ENCODE data around the gene SINHCAF. TPM values are rescaled to one million over a fixed set of nuclear protein-coding genes. Genes with fewer than 3 reads are reported as not detected.
"Not testable (repeated sequence)": the region's sequence is repeated elsewhere in the genome, so short reads cannot be mapped to it uniquely, and the experiment has no call there.

SINHCAF gene, protein sequence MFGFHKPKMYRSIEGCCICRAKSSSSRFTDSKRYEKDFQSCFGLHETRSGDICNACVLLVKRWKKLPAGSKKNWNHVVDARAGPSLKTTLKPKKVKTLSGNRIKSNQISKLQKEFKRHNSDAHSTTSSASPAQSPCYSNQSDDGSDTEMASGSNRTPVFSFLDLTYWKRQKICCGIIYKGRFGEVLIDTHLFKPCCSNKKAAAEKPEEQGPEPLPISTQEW
- 10 to 100 TPM; 10.2 to 47.5 TPM for total RNA-seq

DNA sequence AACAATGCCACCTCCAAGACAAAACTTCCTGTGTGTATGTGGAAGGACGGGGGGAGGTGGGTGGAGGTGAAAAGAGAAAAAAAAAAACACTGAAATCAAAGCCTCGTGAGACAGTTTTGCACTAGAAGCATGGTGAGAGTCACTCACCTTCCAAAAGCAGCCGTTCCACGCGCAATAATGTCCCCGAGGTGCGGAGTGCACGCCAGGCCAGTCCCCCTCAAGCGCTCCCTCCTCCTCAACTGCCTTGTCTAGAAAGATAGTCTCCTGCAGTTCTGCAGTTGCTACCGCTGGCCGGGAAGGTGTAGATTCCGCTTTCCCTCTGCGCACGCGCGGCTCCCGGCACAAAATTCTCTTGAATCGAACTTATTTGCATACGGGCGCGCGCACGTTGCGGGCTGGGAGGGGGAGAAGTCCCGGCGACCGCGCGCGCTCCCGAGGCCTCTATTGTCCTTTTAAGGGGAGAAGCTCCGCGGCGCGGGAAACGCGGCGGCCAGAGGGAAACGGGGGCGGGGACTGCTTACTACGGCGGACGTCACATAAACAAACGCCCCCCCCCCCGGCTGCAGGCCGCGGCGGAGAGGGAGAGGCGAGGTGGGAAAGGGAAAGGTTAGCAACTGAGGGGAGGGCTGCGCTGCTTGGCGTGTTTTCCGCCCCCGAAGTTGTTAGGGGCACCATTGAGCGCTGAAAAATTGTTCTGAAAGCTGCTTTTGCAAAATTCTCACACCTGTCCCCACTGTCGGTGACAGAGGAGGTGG is at the start of gene SINHCAF:
Gene SINHCAF (minus strand): TSS at position 274 of the 755 bp plus-strand sequence. CDS start 27,946 bp downstream, outside the sequence.
- DNase-seq (ENCODE audit: low spot score) (peak; percentile 99), ATAC-seq (ENCODE audit: insufficient number of reproducible peaks, low FRiP score, low read depth) (peak; percentile 50)
- Histone ChIP-seq H3K4me3 (peak within 1 kb of the TSS; percentile 78), H3K27me3 (replicated peaks; ENCODE audit: insufficient read depth) (no peaks in the 10 kb centered on the region), H3K36me3 (no peaks in the 10 kb centered on the region), H3K27ac (peak within 1 kb of the TSS; percentile 59 to 60), H3K4me1 (ENCODE audit: control insufficient read depth in 1 of 2, low read depth in 2 of 2) (peaks cover 0 to 4% of the 10 kb centered on the region in 2 donors), H3K9me3 (no peaks in the 10 kb centered on the region)
- TF ChIP-seq, protein P1, sequence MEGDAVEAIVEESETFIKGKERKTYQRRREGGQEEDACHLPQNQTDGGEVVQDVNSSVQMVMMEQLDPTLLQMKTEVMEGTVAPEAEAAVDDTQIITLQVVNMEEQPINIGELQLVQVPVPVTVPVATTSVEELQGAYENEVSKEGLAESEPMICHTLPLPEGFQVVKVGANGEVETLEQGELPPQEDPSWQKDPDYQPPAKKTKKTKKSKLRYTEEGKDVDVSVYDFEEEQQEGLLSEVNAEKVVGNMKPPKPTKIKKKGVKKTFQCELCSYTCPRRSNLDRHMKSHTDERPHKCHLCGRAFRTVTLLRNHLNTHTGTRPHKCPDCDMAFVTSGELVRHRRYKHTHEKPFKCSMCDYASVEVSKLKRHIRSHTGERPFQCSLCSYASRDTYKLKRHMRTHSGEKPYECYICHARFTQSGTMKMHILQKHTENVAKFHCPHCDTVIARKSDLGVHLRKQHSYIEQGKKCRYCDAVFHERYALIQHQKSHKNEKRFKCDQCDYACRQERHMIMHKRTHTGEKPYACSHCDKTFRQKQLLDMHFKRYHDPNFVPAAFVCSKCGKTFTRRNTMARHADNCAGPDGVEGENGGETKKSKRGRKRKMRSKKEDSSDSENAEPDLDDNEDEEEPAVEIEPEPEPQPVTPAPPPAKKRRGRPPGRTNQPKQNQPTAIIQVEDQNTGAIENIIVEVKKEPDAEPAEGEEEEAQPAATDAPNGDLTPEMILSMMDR (IDR thresholded peaks at IDR 0.05): no peak

DNA sequence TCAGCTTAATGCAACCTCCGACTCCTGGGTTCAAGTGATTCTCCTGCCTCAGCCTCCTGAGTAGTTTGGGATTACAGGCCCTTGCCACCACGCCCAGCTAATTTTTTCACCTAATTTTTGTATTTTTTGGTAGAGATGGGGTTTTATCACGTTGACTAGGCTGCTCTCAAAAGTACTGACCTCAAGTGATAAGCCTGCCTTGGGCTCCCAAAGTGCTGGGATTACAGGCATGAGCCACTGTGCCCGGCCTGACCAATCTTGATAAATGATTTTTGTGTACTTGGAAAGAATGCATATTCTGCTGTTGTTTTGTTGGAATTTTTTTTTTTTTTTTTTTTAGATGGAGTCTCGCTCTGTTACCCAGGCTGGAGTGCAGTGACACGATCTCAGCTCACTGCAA is 49.5 kb upstream of the SINHCAF start:
- not testable (repeated sequence) for H3K27me3 ChIP-seq (replicated peaks; ENCODE audit: insufficient read depth); ATAC-seq (ENCODE audit: insufficient number of reproducible peaks, low FRiP score, low read depth); H3K9me3 ChIP-seq

DNA sequence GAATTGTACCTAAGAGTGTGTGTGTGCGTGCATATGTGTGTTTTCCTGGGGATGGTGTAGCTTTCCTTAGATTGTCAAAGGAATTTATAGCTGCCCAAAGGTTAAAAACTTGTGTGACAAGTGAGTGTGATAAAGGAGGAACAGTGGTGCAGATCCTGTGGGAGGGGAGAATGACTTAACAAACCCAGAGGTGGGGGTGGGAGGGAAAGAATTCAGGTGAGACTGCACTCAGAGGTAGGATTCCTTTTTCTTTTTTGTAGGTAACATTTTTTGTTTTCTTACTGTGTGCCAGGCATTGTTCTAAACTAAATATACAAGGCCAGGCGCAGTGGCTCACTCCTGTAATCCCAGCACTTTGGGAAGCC is 45.3 kb upstream of the SINHCAF start:
- H3K36me3 ChIP-seq: no peaks in the 10 kb centered on the region
- no peak overlapping the region for H3K27ac ChIP-seq
- TF ChIP-seq, protein P1 (IDR thresholded peaks at IDR 0.05): no peak
- H3K27me3 ChIP-seq (replicated peaks; ENCODE audit: insufficient read depth): no peaks in the 10 kb centered on the region
- H3K4me3 ChIP-seq: no peak overlapping the region
- DNase-seq (ENCODE audit: low spot score) (no peak), ATAC-seq (ENCODE audit: insufficient number of reproducible peaks, low FRiP score, low read depth) (no peak)
- no peaks in the 10 kb centered on the region for H3K9me3 ChIP-seq
- H3K4me1 ChIP-seq (ENCODE audit: control insufficient read depth in 1 of 2, low read depth in 2 of 2): peaks cover 0 to 13% of the 10 kb centered on the region in 2 donors

More for the DNA sequence above, 49.5 kb upstream of the SINHCAF start:
- not testable (repeated sequence) for H3K27ac ChIP-seq; DNase-seq (ENCODE audit: low spot score); H3K4me1 ChIP-seq (ENCODE audit: control insufficient read depth in 1 of 2, low read depth in 2 of 2); H3K36me3 ChIP-seq; H3K4me3 ChIP-seq

DNA sequence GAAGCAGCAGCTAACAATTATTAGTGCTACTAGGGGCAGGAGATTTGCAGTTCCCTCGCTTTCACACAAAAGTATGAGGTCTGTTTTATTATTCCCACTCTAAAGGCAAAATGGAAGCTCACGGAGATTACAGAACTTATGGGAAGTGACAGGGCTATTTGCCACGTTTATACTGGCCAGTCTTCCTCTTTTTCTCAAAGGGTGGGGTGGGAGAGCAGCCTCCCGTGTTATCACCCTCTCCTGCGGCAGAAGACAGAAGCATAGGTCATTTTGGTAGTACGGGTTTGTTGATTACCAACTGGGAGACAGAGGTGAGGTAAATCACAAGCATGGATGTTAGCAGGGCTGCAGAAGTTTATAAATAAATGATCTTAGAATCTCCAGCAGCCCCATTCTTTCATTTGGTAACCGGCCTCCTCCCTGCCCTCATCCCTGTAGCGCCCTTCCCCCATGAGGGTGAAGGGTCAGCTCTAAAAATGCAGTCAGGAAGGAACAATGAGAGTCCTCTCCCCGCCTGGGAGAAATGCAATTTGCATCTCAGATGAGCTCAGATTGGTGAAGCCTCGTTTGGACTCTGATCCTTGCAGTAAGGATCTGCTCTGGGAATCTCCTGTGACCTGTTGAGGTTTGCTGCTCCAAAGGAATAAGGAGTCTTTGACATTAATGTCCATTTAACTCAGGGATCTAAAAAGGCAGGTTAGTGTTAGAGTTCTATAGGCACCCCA is 44.7 kb upstream of the SINHCAF start:
- H3K27me3 ChIP-seq (replicated peaks; ENCODE audit: insufficient read depth): no peaks in the 10 kb centered on the region
- peaks cover 0 to 13% of the 10 kb centered on the region in 2 donors for H3K4me1 ChIP-seq (ENCODE audit: control insufficient read depth in 1 of 2, low read depth in 2 of 2)
- ATAC-seq (ENCODE audit: insufficient number of reproducible peaks, low FRiP score, low read depth) (no peak), DNase-seq (ENCODE audit: low spot score) (no peak)
- no peaks in the 10 kb centered on the region for H3K9me3 ChIP-seq
- H3K4me3 ChIP-seq: peak overlapping the region; percentile 66
- TF ChIP-seq, protein P1 (IDR thresholded peaks at IDR 0.05): no peak
- H3K36me3 ChIP-seq: no peaks in the 10 kb centered on the region
- peak overlapping the region in 1 of 2 donors; percentile 32 for H3K27ac ChIP-seq

DNA sequence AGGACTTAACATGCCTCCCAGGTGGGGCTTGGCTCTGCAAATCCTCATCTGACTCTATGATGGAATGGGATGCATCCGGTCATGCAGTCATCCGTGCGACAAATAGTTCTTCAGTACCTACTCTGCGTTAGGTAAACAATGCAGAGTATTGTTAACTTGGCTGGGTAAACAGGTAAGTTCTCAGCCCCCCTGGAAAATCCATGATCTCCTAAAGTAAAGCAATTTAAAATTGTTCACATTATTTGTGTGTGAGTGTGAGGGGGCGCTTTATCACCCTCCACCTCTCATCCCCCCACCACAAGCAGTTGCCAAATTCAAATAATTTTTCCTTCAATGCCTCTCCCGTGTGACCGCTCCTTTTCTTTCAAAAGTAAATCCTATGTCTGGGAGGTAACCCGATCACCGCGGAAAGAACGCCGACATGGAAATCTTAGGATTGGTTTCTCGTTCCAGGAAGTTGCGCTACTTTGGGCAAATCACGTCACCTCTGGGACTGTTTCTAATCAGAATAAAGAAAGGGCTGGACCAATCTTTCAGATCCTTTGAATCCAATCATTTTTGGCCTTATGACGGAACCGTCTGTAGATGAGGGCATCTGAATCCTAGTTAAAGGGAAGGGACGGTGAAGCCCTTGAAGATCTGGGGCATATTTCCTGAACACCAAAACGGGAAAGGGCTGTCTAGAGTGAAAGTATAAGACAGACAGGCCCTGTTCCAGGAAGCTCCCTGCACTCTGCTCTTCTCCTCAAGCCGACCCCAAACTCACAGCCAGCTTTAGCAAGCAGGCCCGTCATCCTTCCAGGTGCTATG is 44.0 kb upstream of the SINHCAF start:
- Histone ChIP-seq H3K4me3 (peak overlapping the region; percentile 66), H3K4me1 (ENCODE audit: control insufficient read depth in 1 of 2, low read depth in 2 of 2) (peaks cover 0 to 13% of the 10 kb centered on the region in 2 donors), H3K27me3 (replicated peaks; ENCODE audit: insufficient read depth) (no peaks in the 10 kb centered on the region), H3K27ac (peak overlapping the region in 1 of 2 donors; percentile 32), H3K9me3 (no peaks in the 10 kb centered on the region), H3K36me3 (no peaks in the 10 kb centered on the region)
- no peak for DNase-seq (ENCODE audit: low spot score)
- peak; percentile 76 for ATAC-seq (ENCODE audit: insufficient number of reproducible peaks, low FRiP score, low read depth)
- TF ChIP-seq, protein P1 (IDR thresholded peaks at IDR 0.05): no peak

Data from thoracic aorta (tissue), 2 donors.